Mesenchymal stem cell (in vitro differentiated cells and primary cell): Measurements from ENCODE around the gene IGFBP4.
A peak's percentile ranks its signal among the peaks of the same experiment; 100 is the strongest.

Experiments used
- DNase-seq: peaks from one replicate; pipeline ENCODE4 v3.0.0-alpha.2; 2013
- H2AFZ ChIP-seq: one replicate; pipeline ENCODE4 v1.6.1; 2013; ENCODE audit warnings: low read depth, mild to moderate bottlenecking, control low read depth, inconsistent platforms, low read length, moderate library complexity
- H2AK5ac ChIP-seq: 2 replicates; pipeline ENCODE4 v1.6.1; 2013; ENCODE audit warnings: low read length, moderate library complexity, mild to moderate bottlenecking, inconsistent platforms; ENCODE audit not compliant: severe bottlenecking
- H2BK120ac ChIP-seq: one replicate; pipeline ENCODE4 v1.6.1; 2013; ENCODE audit warnings: low read depth, mild to moderate bottlenecking, inconsistent platforms, low read length, moderate library complexity
- H2BK12ac ChIP-seq, 2 experiments: one replicate each; pipeline ENCODE4 v1.6.1; 2013; ENCODE audit warnings: inconsistent platforms in 2 of 2, low read length in 2 of 2, mild to moderate bottlenecking in 2 of 2, moderate library complexity in 2 of 2, control low read depth in 1 of 2
- H2BK15ac ChIP-seq: one replicate; pipeline ENCODE4 v1.6.1; 2013; ENCODE audit warnings: mild to moderate bottlenecking, low read depth, inconsistent platforms; ENCODE audit not compliant: poor library complexity, severe bottlenecking
- H2BK5ac ChIP-seq: 2 replicates; pipeline ENCODE4 v1.6.1; 2013; ENCODE audit warnings: low read depth, mild to moderate bottlenecking, low read length, control low read depth, inconsistent platforms; ENCODE audit not compliant: poor library complexity, severe bottlenecking
- H3K14ac ChIP-seq, 2 experiments: one replicate each; pipeline ENCODE4 v1.6.1; 2013; ENCODE audit warnings: inconsistent platforms in 2 of 2, low read length in 2 of 2, control low read depth in 1 of 2, mild to moderate bottlenecking in 1 of 2, moderate library complexity in 1 of 2
- H3K18ac ChIP-seq, 2 experiments: one replicate each; pipeline ENCODE4 v1.6.1; 2013; ENCODE audit warnings: inconsistent platforms in 2 of 2, low read length in 2 of 2, control low read depth in 1 of 2, low read depth in 1 of 2, mild to moderate bottlenecking in 1 of 2
- H3K23ac ChIP-seq, 2 experiments: one replicate each; pipeline ENCODE4 v1.6.1; 2013; ENCODE audit warnings: inconsistent platforms in 2 of 2, low read length in 2 of 2, mild to moderate bottlenecking in 2 of 2, moderate library complexity in 2 of 2, control low read depth in 1 of 2
- H3K27ac ChIP-seq: 2 replicates; pipeline ENCODE4 v1.5.1; 2013; ENCODE audit warnings: mild to moderate bottlenecking, moderate library complexity, low read length, control low read depth, inconsistent platforms; ENCODE audit not compliant: poor library complexity, severe bottlenecking
- H3K27me3 ChIP-seq, 2 experiments: 2 replicates each; pipeline versions ENCODE4 v1.6.1 to v1.7.0; 2013; ENCODE audit warnings: low read length in 2 of 2, mild to moderate bottlenecking in 2 of 2, moderate library complexity in 2 of 2, control low read depth in 1 of 2, inconsistent platforms in 1 of 2; ENCODE audit not compliant: control insufficient read depth in 1 of 2, insufficient read depth in 1 of 2
- H3K36me3 ChIP-seq, 2 experiments: 2 replicates each; pipeline versions ENCODE4 v1.6.1 to v1.7.0; 2013; ENCODE audit warnings: low read length in 2 of 2, control low read depth in 1 of 2, inconsistent platforms in 1 of 2, low read depth in 1 of 2, mild to moderate bottlenecking in 1 of 2; ENCODE audit not compliant: insufficient read depth in 2 of 2, control insufficient read depth in 1 of 2
- H3K4ac ChIP-seq, 2 experiments: one replicate each; pipeline ENCODE4 v1.6.1; 2013; ENCODE audit warnings: inconsistent platforms in 2 of 2, low read length in 2 of 2, mild to moderate bottlenecking in 2 of 2, moderate library complexity in 2 of 2, control low read depth in 1 of 2, low read depth in 1 of 2
- H3K4me1 ChIP-seq: 2 replicates; pipeline ENCODE4 v1.6.1; 2013; ENCODE audit warnings: low read depth, low read length, control low read depth; ENCODE audit not compliant: control insufficient read depth, insufficient read depth
- H3K4me2 ChIP-seq: 2 replicates; pipeline ENCODE4 v1.6.1; 2013; ENCODE audit warnings: low read length, mild to moderate bottlenecking, inconsistent platforms; ENCODE audit not compliant: poor library complexity, severe bottlenecking
- H3K4me3 ChIP-seq, 2 experiments: 2 replicates each; pipeline versions ENCODE4 v1.5.1 to v1.7.0; 2013; ENCODE audit warnings: low read length in 2 of 2, mild to moderate bottlenecking in 2 of 2, control low read depth in 1 of 2, low read depth in 1 of 2; ENCODE audit not compliant: insufficient read depth in 1 of 2
- H3K79me1 ChIP-seq: replicated peaks from 2 replicates; pipeline ENCODE4 v1.6.1; 2013; ENCODE audit warnings: mild to moderate bottlenecking, control low read depth, low read length, inconsistent platforms; ENCODE audit not compliant: poor library complexity, severe bottlenecking
- H3K9ac ChIP-seq: 2 replicates; pipeline ENCODE4 v1.7.0; 2013; ENCODE audit warnings: mild to moderate bottlenecking, low read length, moderate library complexity
- H3K9me3 ChIP-seq: 2 replicates; pipeline ENCODE4 v1.7.0; 2013; ENCODE audit warnings: mild to moderate bottlenecking, low read length; ENCODE audit not compliant: control insufficient read depth
- H4K8ac ChIP-seq: one replicate; pipeline ENCODE4 v1.6.1; 2013; ENCODE audit warnings: inconsistent platforms, mild to moderate bottlenecking, low read length, moderate library complexity
- H4K91ac ChIP-seq: one replicate; pipeline ENCODE4 v1.6.1; 2013; ENCODE audit warnings: mild to moderate bottlenecking, low read length, inconsistent platforms
- WGBS: methylation state at CpG from one replicate; pipeline ENCODE4 v1.1.7; 2013; ENCODE audit warnings: mixed read lengths; 5-methylcytosine and 5-hydroxymethylcytosine counted together

IGFBP4 gene

GRCh38 chr17:40451420-40451819, 8.2 kb downstream of the IGFBP4 start:
- H3K4me2 ChIP-seq, result peak overlapping the region; percentile 3
- H3K79me1 ChIP-seq, result peaks cover 1% of the 10 kb centered on the region
- H4K8ac ChIP-seq, result no peak overlapping the region
- 39% methylated on average over 6 of the region's 6 CpGs for WGBS
- H2AK5ac ChIP-seq, result no peak overlapping the region
- H3K27ac ChIP-seq, result no peak overlapping the region
- H2AFZ ChIP-seq, result no peak overlapping the region
- H2BK12ac ChIP-seq, result no peak overlapping the region
- H2BK15ac ChIP-seq, result no peak overlapping the region
- no peak overlapping the region for H4K91ac ChIP-seq
- no peaks in the 10 kb centered on the region for H3K27me3 ChIP-seq
- H2BK120ac ChIP-seq, result no peak overlapping the region
- no peaks in the 10 kb centered on the region for H3K9me3 ChIP-seq
- peaks cover 57% of the 10 kb centered on the region for H3K4me1 ChIP-seq
- DNase-seq, result peak; percentile 72
- peaks cover 37 to 74% of the 10 kb centered on the region in 2 experiments for H3K36me3 ChIP-seq
- no peak overlapping the region for H3K14ac ChIP-seq
- no peak overlapping the region for H3K23ac ChIP-seq
- no peak overlapping the region for H3K18ac ChIP-seq
- H3K4ac ChIP-seq, result no peak overlapping the region
- peak overlapping the region in 1 of 2 experiments; percentile 60 for H3K4me3 ChIP-seq
- H2BK5ac ChIP-seq, result no peak overlapping the region
- peak overlapping the region; percentile 87 for H3K9ac ChIP-seq

GRCh38 chr17:40452216-40452787, 9.1 kb downstream of the IGFBP4 start:
- no peak overlapping the region for H2BK15ac ChIP-seq
- no peak overlapping the region for H3K18ac ChIP-seq
- no peak overlapping the region for H2AK5ac ChIP-seq
- no peak overlapping the region for H3K4me2 ChIP-seq
- peak overlapping the region in 1 of 2 experiments; percentile 60 for H3K4me3 ChIP-seq
- H4K91ac ChIP-seq, result no peak overlapping the region
- H3K4ac ChIP-seq, result no peak overlapping the region
- H3K27me3 ChIP-seq, result no peaks in the 10 kb centered on the region
- H3K9me3 ChIP-seq, result no peaks in the 10 kb centered on the region
- H3K14ac ChIP-seq, result no peak overlapping the region
- H4K8ac ChIP-seq, result no peak overlapping the region
- H3K36me3 ChIP-seq, result peaks cover 38 to 75% of the 10 kb centered on the region in 2 experiments
- no peak overlapping the region for H2AFZ ChIP-seq
- 61% methylated on average over 6 of the region's 7 CpGs for WGBS
- no peak overlapping the region for H2BK12ac ChIP-seq
- peaks cover 1% of the 10 kb centered on the region for H3K79me1 ChIP-seq
- H2BK120ac ChIP-seq, result no peak overlapping the region
- peak overlapping the region; percentile 87 for H3K9ac ChIP-seq
- H3K27ac ChIP-seq, result peak overlapping the region; percentile 9
- no peak overlapping the region for H2BK5ac ChIP-seq
- peaks cover 54% of the 10 kb centered on the region for H3K4me1 ChIP-seq
- no peak overlapping the region for H3K23ac ChIP-seq
- peak; percentile 90 for DNase-seq

- Histone ChIP-seq H3K4ac (no peak overlapping the region), H3K4me2 (no peak overlapping the region), H3K27me3 (no peaks in the 10 kb centered on the region), H2BK12ac (no peak overlapping the region), H2AK5ac (no peak overlapping the region), H3K9ac (peak overlapping the region; percentile 87), H4K91ac (no peak overlapping the region), H2AFZ (no peak overlapping the region), H3K14ac (no peak overlapping the region), H4K8ac (no peak overlapping the region), H3K79me1 (peaks cover 1% of the 10 kb centered on the region), H3K9me3 (no peaks in the 10 kb centered on the region), H2BK5ac (no peak overlapping the region), H3K18ac (no peak overlapping the region), H3K23ac (no peak overlapping the region), H2BK120ac (no peak overlapping the region), H3K4me3 (peak overlapping the region in 1 of 2 experiments; percentile 60), H3K27ac (no peak overlapping the region), H3K4me1 (peaks cover 53% of the 10 kb centered on the region), H3K36me3 (peaks cover 40 to 76% of the 10 kb centered on the region in 2 experiments), H2BK15ac (no peak overlapping the region)
- no peak for DNase-seq
- 96% methylated on average over 15 of the region's 15 CpGs for WGBS
These were observed 9.7 kb downstream of the IGFBP4 start for GRCh38 chr17:40452921-40453378.

- peak overlapping the region; percentile 87 for H3K9ac ChIP-seq
- H4K91ac ChIP-seq, result no peak overlapping the region
- H3K18ac ChIP-seq, result no peak overlapping the region
- H3K27me3 ChIP-seq, result no peaks in the 10 kb centered on the region
- DNase-seq, result no peak
- peak overlapping the region in 1 of 2 experiments; percentile 31 for H3K4me3 ChIP-seq
- no peak overlapping the region for H2AFZ ChIP-seq
- no peak overlapping the region for H3K14ac ChIP-seq
- H2BK15ac ChIP-seq, result no peak overlapping the region
- H2BK120ac ChIP-seq, result no peak overlapping the region
- WGBS, result 96% methylated on average over 17 of the region's 19 CpGs
- peaks cover 52% of the 10 kb centered on the region for H3K4me1 ChIP-seq
- no peaks in the 10 kb centered on the region for H3K9me3 ChIP-seq
- H3K23ac ChIP-seq, result peak overlapping the region in 1 of 2 experiments; percentile 28
- H3K79me1 ChIP-seq, result peaks cover 1% of the 10 kb centered on the region
- peaks cover 50 to 76% of the 10 kb centered on the region in 2 experiments for H3K36me3 ChIP-seq
- no peak overlapping the region for H3K4ac ChIP-seq
- peak overlapping the region; percentile 41 for H2AK5ac ChIP-seq
- H3K4me2 ChIP-seq, result no peak overlapping the region
- peak overlapping the region; percentile 4 for H3K27ac ChIP-seq
- no peak overlapping the region for H2BK5ac ChIP-seq
- H2BK12ac ChIP-seq, result no peak overlapping the region
- no peak overlapping the region for H4K8ac ChIP-seq
These were observed 10.8 kb downstream of the IGFBP4 start for GRCh38 chr17:40453881-40454612.
